ENCODE measurements around the gene BYSL. TPM values are rescaled to one million over a fixed set of nuclear protein-coding genes. Genes with fewer than 3 reads are reported as not detected.

The BYSL gene
- total RNA-seq, 1 experiment from 2014 or later: 33.0 TPM

DNA sequence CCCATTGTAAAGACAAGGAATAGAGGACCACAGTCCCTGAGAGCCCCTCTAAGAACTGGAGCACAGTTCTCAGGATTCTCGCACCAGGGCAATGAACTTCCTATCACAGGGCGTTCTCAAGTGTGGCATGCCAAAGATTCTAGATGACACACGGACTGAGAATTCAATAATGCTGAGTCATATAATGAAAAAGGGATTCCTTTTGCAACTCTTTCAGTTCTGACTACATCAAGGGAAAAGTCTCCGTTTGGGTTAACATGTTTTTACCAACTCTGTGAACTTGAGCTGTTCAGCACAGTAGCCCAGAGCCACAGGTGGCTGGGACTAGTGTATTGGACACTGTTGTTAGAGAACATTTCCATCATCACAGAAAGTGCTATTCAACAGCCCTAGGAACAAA lies 3.8 kb upstream of the BYSL start:
- Histone ChIP-seq H3K4me3 (peak overlapping the region; percentile 9; the same call in 1 of the 2 replicates), H3K27me3 (ENCODE audit: insufficient read depth, low read depth) (no peaks in the 10 kb centered on the region), H3K9me2 (ENCODE audit: insufficient read depth) (no peaks in the 10 kb centered on the region), H3K9me3 (ENCODE audit: insufficient read depth, low read depth) (no peaks in the 10 kb centered on the region), H3K27ac (peak overlapping the region; percentile 95), H3K4me1 (replicated peaks; ENCODE audit: insufficient read depth) (peaks cover 30% of the 10 kb centered on the region), H3K79me2 (ENCODE audit: low read depth) (peaks cover 44% of the 10 kb centered on the region), H3K4me2 (peak overlapping the region; percentile 69), H4K20me1 (ENCODE audit: insufficient read depth) (peaks cover 2% of the 10 kb centered on the region; the same call in 1 of the 2 replicates), H2AFZ (no peak overlapping the region), H3F3A (ENCODE audit: insufficient read depth, low read depth) (peaks cover 20% of the 10 kb centered on the region; the same call in 1 of the 2 replicates), H3K36me3 (ENCODE audit: low read depth) (peaks cover 11% of the 10 kb centered on the region; the same call in 1 of the 2 replicates)
- intact Hi-C loops (cut with micrococcal nuclease; ENCODE audit: unreplicated experiment): no loop called here
- CTCF ChIA-PET: interaction anchor here (0.7 kb wide), 1 partner anchor 131 kb away, joined by 3 read pairs; no protein-coding TSS in a partner anchor
- TF ChIP-seq EZH2 (IDR thresholded peaks at IDR 0.05; ENCODE audit: low read depth): no peak
- TF ChIP-seq, protein P1, sequence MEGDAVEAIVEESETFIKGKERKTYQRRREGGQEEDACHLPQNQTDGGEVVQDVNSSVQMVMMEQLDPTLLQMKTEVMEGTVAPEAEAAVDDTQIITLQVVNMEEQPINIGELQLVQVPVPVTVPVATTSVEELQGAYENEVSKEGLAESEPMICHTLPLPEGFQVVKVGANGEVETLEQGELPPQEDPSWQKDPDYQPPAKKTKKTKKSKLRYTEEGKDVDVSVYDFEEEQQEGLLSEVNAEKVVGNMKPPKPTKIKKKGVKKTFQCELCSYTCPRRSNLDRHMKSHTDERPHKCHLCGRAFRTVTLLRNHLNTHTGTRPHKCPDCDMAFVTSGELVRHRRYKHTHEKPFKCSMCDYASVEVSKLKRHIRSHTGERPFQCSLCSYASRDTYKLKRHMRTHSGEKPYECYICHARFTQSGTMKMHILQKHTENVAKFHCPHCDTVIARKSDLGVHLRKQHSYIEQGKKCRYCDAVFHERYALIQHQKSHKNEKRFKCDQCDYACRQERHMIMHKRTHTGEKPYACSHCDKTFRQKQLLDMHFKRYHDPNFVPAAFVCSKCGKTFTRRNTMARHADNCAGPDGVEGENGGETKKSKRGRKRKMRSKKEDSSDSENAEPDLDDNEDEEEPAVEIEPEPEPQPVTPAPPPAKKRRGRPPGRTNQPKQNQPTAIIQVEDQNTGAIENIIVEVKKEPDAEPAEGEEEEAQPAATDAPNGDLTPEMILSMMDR (conservative IDR thresholded peaks at IDR 0.05): no peak
- peak; percentile 58 to 93 for DNase-seq
- POLR2A ChIA-PET (ENCODE audit: unreplicated experiment): interaction anchor here (0.5 to 0.6 kb wide), 2 partner anchors 29 to 258 kb away, joined by 3 to 9 read pairs; no protein-coding TSS in a partner anchor
- no TSS peak for BruUV-seq (replicated peaks)

DNA sequence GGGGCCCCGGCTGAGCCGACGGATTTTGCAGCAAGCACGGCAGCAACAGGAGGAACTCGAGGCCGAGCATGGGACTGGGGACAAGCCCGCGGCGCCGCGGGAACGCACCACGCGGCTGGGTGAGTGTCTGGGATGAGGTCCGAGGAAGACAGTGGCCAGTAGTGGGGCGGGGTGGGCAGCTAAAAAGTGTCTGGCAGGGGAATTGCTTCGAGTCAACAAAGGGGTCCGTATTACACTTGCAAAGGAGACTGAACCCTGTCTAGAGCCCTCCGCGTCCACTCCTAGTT lies 356 bp downstream of the BYSL start:
- Histone ChIP-seq H3K79me2 (ENCODE audit: low read depth) (peaks cover 77% of the 10 kb centered on the region), H3K9me2 (ENCODE audit: insufficient read depth) (no peaks in the 10 kb centered on the region), H3K27me3 (ENCODE audit: insufficient read depth, low read depth) (no peaks in the 10 kb centered on the region), H3K4me1 (replicated peaks; ENCODE audit: insufficient read depth) (peaks cover 41% of the 10 kb centered on the region), H3K9me3 (ENCODE audit: insufficient read depth, low read depth) (no peaks in the 10 kb centered on the region), H2AFZ (peak overlapping the region; percentile 79), H3K27ac (peak overlapping the region; percentile 88), H3F3A (ENCODE audit: insufficient read depth, low read depth) (peaks cover 21% of the 10 kb centered on the region; the same call in 1 of the 2 replicates), H3K36me3 (ENCODE audit: low read depth) (peaks cover 11% of the 10 kb centered on the region), H3K4me2 (peak overlapping the region; percentile 97), H4K20me1 (ENCODE audit: insufficient read depth) (peaks cover 37% of the 10 kb centered on the region), H3K4me3 (peak overlapping the region; percentile 63)
- intact Hi-C loops (cut with micrococcal nuclease; ENCODE audit: unreplicated experiment): loop anchor here (1.0 to 5.0 kb wide), 7 partner anchors 27 to 306 kb away; partner anchors contain the start of genes TOMM6 and USP49
- no peak for TF ChIP-seq EZH2 (IDR thresholded peaks at IDR 0.05; ENCODE audit: low read depth)
- DNase-seq: no peak
- ChIA-PET CTCF (interaction anchor here (0.7 to 1.2 kb wide), 7 partner anchors 13 to 188 kb away, joined by 3 to 9 read pairs (median 3); no protein-coding TSS in a partner anchor), POLR2A (ENCODE audit: unreplicated experiment) (no interaction called here)
- BruUV-seq (replicated peaks): no TSS peak

DNA sequence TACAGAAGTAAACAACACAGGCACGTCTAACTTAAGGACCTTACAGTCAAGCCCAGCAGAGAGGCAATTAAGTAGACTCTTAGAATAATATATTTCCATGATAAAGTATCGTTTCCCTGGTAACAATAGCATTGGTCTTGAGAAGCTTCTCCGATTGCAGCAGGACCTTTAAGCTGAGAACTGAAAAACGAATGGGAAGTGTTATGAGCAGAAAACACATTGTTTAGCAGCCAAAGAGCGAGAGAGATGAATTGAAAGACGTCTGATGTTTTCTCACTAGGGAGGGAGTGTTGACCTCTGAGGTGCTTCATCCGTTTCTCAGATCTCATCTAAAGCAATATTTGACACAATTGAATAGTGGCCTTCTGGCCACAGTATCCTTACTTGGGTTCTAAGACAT lies 855 bp downstream of the BYSL start:
- Histone ChIP-seq H3K27me3 (ENCODE audit: insufficient read depth, low read depth) (no peaks in the 10 kb centered on the region), H3K9me3 (ENCODE audit: insufficient read depth, low read depth) (no peaks in the 10 kb centered on the region), H3F3A (ENCODE audit: insufficient read depth, low read depth) (peaks cover 26% of the 10 kb centered on the region; the same call in 1 of the 2 replicates), H3K36me3 (ENCODE audit: low read depth) (peaks cover 14% of the 10 kb centered on the region), H3K79me2 (ENCODE audit: low read depth) (peaks cover 81% of the 10 kb centered on the region), H3K27ac (peak overlapping the region; percentile 88), H4K20me1 (ENCODE audit: insufficient read depth) (peaks cover 42% of the 10 kb centered on the region), H3K4me1 (replicated peaks; ENCODE audit: insufficient read depth) (peaks cover 36% of the 10 kb centered on the region), H3K9me2 (ENCODE audit: insufficient read depth) (no peaks in the 10 kb centered on the region), H2AFZ (peak overlapping the region; percentile 79; the same call in 1 of the 2 replicates), H3K4me2 (peak overlapping the region; percentile 97), H3K4me3 (peak overlapping the region; percentile 63)
- ChIA-PET CTCF (interaction anchor here (0.6 to 0.7 kb wide), 2 partner anchors 13 to 122 kb away, joined by 3 to 5 read pairs; no protein-coding TSS in a partner anchor), POLR2A (ENCODE audit: unreplicated experiment) (interaction anchor here (0.6 to 0.7 kb wide), 2 partner anchors 122 to 138 kb away, joined by 3 to 9 read pairs; no protein-coding TSS in a partner anchor)
- intact Hi-C loops (cut with micrococcal nuclease; ENCODE audit: unreplicated experiment): loop anchor here (5.0 kb wide), 2 partner anchors 120 to 305 kb away; no protein-coding TSS in a partner anchor
- TSS peak; percentile 42 for BruUV-seq (replicated peaks)
- TF ChIP-seq EZH2 (IDR thresholded peaks at IDR 0.05; ENCODE audit: low read depth): no peak
- TF ChIP-seq, protein P1 (conservative IDR thresholded peaks at IDR 0.05): no peak
- no peak for DNase-seq

Data from PC-9 (cell line).